GM21529 (cell line): ENCODE data around the gene FUT7.
"Not testable (repeated sequence)": the region's sequence is repeated elsewhere in the genome, so short reads cannot be mapped to it uniquely, and the experiment has no call there.

ENCODE experiments used
- ATAC-seq: cut with Tn5 transposase; IDR thresholded peaks from one replicate; pipeline ENCODE4 v1.9.1; 2021; ENCODE audit not compliant: unreplicated experiment

Gene FUT7

DNA sequence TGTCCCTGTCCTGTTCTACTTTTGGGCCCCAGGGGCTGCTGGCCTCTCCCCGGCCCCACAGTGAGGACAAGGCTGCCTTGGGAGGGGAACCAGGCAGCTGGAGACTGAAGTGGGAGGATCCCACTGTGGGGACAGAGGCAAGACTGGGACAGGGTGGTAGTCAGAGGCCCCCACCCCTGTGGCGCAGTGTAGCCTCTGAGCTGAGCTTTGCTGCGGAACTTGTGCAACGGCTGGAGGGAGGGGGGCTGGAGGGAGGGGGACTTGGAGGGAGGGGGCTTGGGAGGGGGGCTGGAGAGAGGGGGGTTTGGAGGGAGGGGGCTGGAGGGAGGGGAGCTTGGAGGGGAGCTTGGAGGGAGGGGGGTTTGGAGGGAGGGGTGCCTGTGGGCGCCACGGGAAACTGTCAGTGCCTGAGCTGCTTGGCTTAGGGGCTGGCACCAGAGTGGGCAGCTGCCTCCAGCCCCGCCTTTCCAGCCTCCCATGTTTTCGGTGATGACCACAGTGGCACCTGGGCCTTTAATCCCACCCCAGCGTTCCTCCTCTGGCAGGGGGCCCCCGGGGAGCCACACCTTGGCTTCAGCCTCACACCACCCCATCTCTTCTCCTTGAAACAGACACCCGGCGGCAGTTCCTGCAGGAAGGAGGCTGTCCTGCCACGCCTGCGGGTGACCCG is 2.3 kb upstream of the FUT7 start:
- ATAC-seq: no peak

- ATAC-seq: not testable (repeated sequence)
These were observed 1.6 kb upstream of the FUT7 start for GRCh38 chr9:137033481-137033880.

DNA sequence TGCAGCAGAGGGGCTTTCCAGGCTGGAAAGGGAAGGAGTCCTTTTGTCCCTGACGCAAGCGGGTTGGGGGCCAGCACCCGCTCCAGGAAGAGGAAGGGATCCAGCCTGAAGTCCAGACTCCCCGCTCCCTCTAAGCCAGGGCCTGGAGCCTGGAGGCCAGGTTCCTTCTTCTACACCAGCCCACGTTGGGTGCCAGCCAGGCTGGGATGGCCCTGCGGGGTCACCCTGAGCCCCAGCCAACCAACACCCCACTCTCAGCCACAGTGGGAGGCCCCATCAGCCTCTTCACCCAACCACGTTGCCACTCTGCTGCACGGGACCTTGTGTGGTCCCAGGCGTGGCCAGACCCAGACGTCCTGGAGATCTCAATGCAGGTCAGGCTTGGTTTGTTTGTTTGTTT is 970 bp upstream of the FUT7 start:
- no peak for ATAC-seq

DNA sequence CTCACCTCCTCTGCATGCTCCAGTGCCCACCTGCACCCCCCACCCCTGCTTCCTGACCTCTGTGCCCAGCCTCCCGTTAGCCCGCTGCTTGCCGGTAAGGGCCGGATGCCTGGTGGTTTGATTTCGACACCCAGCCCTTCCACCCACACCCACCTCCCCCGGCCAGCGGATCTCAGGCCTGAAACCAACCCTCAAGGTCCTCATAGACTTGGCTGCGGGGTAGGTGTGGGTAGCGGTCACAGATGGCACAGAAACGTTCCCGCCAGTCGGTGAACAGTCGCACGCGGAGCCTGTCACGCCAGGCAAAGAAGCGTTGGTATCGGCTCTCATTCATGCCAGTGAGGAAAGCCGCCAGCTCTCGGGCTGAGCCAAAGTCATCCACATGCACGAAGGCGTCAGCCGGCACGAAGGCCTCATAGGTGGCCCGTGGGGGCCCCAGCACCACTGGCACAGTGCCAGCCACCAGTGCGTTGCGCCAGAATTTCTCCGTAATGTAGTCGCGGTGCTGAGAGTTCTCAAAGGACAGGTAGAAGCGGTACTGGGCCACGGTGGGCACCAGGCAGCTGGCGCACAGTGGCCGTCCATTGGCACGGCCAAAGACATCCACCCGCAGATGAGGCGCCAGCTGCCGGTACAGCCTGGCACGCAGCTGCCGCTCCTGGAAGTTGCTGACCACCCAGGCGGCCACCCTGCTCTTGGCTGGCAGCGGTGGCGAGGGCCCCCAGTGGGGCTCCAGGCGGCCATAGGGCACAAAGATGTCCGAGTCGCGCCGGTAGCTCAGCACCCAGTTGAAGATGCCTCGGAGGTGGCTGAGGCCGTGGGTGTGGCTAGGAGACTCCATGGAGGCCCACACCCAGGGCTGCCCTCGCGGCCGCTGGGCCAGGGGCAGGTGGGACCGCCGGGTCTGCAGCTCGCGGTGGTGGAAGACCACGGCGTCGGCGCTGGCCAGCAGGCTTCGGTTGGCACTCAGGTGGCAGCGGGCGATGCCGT is 1.1 kb downstream of the FUT7 start:
- no peak for ATAC-seq

- no peak for ATAC-seq
These were observed 1.9 kb downstream of the FUT7 start for GRCh38 chr9:137030006-137030405.

DNA sequence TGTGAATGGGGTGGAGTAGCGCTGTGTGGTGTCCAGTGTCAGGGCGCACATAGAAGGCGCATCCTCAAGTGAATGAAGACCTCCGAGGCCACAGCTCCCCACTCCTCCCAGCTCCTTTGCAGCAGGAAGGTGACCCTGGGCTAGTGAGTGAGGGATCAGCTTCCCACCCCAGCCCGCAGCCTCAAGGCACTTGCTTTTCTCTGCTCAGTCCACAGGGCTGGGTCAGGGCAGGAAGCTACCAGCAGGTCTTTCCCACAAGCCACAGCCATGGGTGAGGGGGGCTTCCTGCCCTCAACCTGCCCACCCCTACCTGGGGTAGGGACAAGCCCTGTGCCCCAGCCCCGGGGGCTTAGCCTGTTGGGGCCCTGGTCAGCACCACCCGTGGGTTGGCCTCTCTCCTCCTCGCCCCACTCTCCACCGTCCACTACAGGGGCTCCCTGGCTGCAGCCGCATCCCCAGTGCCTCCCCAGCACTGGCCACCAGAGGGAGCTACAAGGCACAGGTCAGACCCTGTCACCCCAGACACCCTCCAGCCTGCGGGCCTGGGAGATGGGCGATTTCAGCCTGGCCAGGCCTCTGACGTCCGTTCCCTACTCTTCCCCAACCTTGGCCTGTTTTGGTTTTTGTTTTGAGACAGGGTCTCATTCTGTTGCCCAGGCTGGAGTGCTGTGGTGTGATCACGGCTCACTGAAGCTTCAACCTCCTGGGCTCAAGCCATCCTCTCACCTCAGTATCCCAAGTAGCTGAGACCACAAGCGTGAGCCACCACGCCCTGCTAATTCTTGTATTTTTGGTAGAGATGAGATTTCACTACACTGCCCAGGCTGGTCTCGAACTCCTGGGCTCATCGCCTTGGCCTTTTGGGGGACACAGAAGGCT is 2.6 kb downstream of the FUT7 start:
- peak; percentile 29 for ATAC-seq

- ATAC-seq: peak; percentile 45
These were observed 3.4 kb downstream of the FUT7 start for GRCh38 chr9:137028263-137029057.

DNA sequence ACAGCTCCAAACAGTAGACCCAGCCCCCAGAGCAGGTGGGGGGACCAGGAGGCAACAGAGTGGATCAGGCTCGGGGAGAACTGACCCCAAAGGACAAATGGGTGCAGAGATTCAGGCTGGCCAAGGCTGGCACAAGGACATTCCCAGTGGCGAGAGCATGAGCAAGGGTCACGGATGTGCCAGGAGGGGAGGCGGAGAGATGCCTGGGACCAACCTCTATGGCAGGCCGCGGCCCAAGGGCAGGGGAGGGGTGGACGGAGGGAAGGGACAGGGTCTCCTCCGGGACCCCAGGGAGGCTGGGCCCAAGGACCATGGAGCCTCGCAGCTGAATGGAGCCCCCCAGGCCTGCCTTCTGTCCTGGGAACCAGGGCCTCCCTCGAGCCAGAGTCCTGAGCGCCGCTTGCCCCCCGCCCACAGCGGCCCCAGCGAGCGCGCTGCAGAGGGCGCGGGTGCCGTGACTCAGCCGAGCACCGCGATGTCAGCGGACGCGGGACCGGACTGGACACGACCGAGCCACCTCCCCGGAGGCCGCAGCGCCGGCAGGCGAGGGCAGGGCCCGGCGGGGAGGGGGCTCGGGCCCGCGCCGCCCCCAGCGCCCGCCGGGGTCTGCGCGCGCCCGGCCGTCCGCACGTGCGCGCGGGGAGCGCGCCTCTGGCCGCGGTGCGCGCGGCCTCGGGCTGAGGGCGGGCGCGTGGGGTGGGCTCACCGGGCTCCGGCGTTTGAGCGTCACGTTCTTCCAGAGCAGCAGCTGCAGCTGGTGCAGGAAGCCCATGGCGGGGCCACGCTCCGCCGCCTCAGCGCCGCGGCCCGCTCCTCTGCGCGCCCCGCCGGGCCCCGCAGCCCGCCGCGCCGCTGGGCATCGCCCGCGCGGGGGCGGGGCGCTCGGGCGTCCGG is 4.3 kb downstream of the FUT7 start, which contains the start of gene ABCA2:
Gene ABCA2 (minus strand): TSS at position 869 of the 894 bp plus-strand sequence. CDS start 97 bp downstream, at position 772.
- ATAC-seq: no peak

DNA sequence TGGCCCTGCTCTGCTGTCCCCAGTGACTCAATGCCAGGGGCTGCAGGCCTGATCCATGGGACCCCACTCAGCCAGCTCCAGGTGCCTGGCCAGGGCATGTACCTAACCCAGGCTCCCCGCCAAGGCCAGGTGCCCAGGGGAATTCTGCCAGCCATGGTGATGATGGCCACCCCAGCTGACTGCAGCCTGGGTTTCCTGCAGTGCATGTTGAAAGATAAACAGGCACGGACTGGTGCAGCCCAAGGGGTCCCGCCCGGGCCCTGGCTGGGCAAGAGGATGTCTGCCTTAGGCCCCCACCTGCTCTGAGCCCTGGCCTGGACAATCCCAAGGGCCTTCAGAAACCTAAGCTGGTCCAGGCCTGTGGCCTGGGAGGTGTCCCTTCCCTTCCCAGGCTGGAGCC is 5.1 kb downstream of the FUT7 start:
- no peak for ATAC-seq

DNA sequence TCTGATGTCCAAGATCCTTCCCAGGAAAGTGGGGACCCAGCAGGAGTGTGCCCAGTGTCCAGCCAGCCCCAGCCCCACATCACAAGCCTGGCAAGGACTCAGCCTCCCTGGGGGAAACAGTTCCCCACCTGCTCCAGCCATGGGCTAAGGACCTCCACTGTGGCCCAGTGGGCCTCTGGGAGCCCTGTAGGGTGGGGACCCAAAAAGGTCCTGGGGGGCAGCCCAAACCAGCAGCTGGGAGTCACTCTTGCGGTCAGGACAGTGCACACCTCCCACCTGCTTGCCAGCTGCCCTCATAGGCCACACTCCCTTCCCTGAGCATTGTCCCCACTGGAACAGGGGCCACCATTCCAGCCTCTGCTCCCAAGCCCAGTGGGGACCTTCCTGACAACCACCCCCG is 5.5 kb downstream of the FUT7 start:
- no peak for ATAC-seq

DNA sequence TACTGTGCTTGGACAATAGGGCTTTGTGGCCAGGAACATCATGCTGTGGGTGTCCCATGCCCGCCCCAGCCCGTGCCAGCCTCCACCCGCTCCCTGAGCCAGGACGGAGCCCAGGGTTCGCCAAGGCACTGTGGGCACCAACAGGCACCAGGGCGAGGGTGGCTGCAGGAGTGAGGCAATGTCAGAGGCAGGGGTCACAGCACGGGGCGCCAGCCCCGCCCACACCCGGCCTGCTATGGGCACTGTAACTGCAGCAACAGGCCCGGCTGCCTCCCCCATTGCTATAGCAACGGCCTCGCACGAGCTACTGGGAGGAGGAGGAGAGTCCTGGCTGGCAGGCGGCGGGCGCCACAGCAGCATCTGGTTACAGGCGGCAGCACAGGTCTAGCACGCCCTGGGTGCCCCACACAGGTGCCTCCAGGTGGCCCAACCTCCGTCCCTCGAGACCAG is 6.3 kb downstream of the FUT7 start:
- ATAC-seq: no peak

DNA sequence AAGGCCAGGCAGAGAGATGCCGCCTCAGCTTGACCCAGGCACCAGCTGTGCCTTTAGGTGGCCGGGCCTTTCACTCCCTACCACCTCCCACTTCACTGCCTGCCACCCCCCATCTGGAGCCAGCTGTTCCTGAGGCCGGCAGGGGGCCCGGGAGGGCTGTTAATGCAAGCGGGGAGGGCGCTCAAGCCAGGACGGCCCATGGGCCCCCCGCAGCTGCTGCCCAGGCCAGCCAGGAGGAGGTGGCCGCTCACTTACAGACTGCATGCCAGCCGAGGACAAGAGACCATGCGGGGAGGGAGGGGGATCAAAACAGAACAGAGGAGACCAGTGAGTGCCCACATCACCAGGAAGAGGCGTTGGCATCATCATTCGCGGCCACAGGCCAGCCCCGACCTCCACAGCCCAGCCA is 8.3 kb downstream of the FUT7 start:
- ATAC-seq: no peak

DNA sequence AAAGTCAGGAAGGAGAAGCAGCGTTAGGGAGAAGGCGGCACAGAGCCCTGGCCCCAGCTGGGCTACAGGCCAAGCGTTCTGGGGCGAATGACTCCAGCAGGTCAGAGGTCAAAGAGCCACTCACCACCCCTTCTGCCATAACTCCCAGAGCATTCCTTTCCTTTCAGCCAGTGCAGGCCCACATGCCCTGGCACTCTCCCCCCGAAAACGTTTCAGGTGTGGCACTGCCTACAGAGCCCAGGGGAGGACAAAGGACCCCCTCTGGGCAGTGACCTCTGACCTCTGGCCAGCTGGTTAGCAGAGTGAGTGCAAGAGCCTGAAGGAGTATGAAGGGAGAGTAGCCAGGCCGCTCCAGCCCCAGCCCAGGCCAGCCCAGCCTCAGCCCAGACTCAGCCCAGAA is 8.7 kb downstream of the FUT7 start:
- no peak for ATAC-seq

DNA sequence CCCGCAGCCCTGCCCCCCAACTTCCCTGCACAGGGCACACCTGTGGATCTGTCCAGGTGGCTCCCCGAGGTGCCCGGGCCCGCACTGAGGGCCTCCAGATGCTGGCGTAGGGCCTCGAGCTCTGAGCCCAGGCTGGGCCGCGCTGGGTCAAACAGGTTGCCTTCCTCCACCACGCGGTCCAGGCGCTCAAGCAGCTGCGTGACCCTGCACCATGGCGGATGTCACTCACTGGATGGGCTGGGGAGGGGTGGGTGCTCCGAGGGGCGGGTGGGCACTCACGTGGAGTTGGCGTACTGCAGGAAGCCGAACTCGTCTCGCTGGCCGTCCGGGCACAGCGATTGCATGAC is 9.3 kb downstream of the FUT7 start:
- ATAC-seq: no peak

GRCh38 chr9:137021979-137022661 is 9.8 kb downstream of the FUT7 start:
- no peak for ATAC-seq

GRCh38 chr9:137021568-137021978 is 10.3 kb downstream of the FUT7 start:
- ATAC-seq: no peak

- no peak for ATAC-seq
These were observed 10.9 kb downstream of the FUT7 start for GRCh38 chr9:137020771-137021567.
